ENCODE data around the gene GAST. TPM values are rescaled to one million over a fixed set of nuclear protein-coding genes. Genes with fewer than 3 reads are reported as not detected.
A peak's percentile ranks its signal among the peaks of the same experiment; 100 is the strongest.

GAST gene
- total and polyA plus RNA-seq, 2 of the 13 experiments (the other 11 are each of a cell fraction or from before 2014, with no cell fraction given) = 0.32 to 0.42 TPM

DNA sequence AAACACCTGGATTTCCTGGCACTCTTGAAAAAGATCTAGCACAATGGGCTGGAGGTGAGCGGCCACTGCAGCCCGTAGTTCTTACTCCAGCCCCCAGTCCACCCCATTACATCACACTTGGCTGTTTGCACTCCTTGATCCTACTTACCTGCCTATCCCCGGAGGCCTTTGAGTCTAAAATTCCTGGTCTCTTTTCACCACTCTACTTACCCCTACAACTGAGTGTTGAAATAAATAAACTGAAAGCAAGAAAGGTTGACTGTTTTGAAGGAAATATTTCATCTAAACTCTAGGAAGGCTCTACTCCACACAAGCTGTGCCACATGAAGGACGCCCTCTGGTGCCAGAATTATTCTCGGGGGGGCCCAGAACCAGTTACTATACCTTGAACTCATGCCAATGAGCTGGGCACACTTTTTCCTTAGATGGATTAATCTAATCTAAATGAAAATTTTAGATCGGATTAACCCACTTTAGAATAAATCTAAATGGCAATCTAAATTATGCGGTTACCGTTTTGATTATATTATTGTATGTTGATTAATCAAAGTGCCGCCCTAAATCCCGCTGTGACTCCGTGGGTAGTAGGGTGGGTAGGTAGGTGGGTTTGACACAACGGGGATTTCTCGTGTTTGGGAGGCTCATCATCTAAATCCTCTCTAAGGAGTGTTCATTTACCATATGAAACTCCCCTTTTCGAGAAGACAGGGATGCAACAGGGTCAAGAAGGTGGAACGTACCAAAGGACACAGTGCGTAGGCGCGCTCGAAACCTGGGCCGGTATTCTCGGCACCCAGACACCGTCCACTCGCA, 24.1 kb upstream of the GAST start (continued):
- no peak for TF ChIP-seq ZBTB46 (CRISPR knock-in tag; IDR thresholded peaks at IDR 0.05; ENCODE audit: borderline replicate concordance)
- TF ChIP-seq ZSCAN29 (CRISPR knock-in tag; conservative IDR thresholded peaks at IDR 0.05) = 0 out of 2 replicates have a peak, but pooled peaks have one; percentile 22
- TF ChIP-seq, protein P1, sequence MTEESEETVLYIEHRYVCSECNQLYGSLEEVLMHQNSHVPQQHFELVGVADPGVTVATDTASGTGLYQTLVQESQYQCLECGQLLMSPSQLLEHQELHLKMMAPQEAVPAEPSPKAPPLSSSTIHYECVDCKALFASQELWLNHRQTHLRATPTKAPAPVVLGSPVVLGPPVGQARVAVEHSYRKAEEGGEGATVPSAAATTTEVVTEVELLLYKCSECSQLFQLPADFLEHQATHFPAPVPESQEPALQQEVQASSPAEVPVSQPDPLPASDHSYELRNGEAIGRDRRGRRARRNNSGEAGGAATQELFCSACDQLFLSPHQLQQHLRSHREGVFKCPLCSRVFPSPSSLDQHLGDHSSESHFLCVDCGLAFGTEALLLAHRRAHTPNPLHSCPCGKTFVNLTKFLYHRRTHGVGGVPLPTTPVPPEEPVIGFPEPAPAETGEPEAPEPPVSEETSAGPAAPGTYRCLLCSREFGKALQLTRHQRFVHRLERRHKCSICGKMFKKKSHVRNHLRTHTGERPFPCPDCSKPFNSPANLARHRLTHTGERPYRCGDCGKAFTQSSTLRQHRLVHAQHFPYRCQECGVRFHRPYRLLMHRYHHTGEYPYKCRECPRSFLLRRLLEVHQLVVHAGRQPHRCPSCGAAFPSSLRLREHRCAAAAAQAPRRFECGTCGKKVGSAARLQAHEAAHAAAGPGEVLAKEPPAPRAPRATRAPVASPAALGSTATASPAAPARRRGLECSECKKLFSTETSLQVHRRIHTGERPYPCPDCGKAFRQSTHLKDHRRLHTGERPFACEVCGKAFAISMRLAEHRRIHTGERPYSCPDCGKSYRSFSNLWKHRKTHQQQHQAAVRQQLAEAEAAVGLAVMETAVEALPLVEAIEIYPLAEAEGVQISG (CRISPR knock-in tag; IDR thresholded peaks at IDR 0.05) = 0 out of 2 replicates have a peak, but pooled peaks have one; percentile 6
- TF ChIP-seq, protein P2, sequence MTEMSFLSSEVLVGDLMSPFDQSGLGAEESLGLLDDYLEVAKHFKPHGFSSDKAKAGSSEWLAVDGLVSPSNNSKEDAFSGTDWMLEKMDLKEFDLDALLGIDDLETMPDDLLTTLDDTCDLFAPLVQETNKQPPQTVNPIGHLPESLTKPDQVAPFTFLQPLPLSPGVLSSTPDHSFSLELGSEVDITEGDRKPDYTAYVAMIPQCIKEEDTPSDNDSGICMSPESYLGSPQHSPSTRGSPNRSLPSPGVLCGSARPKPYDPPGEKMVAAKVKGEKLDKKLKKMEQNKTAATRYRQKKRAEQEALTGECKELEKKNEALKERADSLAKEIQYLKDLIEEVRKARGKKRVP (CRISPR knock-in tag; IDR thresholded peaks at IDR 0.05) = peak in 1 of 2 experiments; percentile 61; a peak in 2 of 4 replicates
- TF ChIP-seq REPIN1 (CRISPR knock-in tag; IDR thresholded peaks at IDR 0.05; ENCODE audit: borderline replicate concordance, low read depth) = no peak; the same call in 1 of the 2 replicates
- TF ChIP-seq, protein P3, sequence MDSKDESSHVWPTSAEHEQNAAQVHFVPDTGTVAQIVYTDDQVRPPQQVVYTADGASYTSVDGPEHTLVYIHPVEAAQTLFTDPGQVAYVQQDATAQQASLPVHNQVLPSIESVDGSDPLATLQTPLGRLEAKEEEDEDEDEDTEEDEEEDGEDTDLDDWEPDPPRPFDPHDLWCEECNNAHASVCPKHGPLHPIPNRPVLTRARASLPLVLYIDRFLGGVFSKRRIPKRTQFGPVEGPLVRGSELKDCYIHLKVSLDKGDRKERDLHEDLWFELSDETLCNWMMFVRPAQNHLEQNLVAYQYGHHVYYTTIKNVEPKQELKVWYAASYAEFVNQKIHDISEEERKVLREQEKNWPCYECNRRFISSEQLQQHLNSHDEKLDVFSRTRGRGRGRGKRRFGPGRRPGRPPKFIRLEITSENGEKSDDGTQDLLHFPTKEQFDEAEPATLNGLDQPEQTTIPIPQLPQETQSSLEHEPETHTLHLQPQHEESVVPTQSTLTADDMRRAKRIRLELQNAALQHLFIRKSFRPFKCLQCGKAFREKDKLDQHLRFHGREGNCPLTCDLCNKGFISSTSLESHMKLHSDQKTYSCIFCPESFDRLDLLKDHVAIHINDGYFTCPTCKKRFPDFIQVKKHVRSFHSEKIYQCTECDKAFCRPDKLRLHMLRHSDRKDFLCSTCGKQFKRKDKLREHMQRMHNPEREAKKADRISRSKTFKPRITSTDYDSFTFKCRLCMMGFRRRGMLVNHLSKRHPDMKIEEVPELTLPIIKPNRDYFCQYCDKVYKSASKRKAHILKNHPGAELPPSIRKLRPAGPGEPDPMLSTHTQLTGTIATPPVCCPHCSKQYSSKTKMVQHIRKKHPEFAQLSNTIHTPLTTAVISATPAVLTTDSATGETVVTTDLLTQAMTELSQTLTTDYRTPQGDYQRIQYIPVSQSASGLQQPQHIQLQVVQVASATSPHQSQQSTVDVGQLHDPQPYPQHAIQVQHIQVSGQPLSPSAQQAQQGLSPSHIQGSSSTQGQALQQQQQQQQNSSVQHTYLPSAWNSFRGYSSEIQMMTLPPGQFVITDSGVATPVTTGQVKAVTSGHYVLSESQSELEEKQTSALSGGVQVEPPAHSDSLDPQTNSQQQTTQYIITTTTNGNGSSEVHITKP (CRISPR knock-in tag; IDR thresholded peaks at IDR 0.05; ENCODE audit: low read depth) = peak; percentile 98
- TF ChIP-seq TARDBP (CRISPR knock-in tag; IDR thresholded peaks at IDR 0.05) = peak; percentile 20; the same call in 1 of the 2 replicates
- TF ChIP-seq ZNF615 (CRISPR knock-in tag; IDR thresholded peaks at IDR 0.05; ENCODE audit: borderline replicate concordance) = 0 out of 2 replicates have a peak, but pooled peaks have one; percentile 66
- TF ChIP-seq LCORL (IDR thresholded peaks at IDR 0.05) = 0 out of 2 replicates have a peak, but pooled peaks have one; percentile 22
- no peak for TF ChIP-seq LCORL (CRISPR knock-in tag; IDR thresholded peaks at IDR 0.05)
- TF ChIP-seq ZNF234 (CRISPR knock-in tag; conservative IDR thresholded peaks at IDR 0.05) = no peak
- 0 out of 2 replicates have a peak, but pooled peaks have one; percentile 6 for TF ChIP-seq PPARG (CRISPR knock-in tag; conservative IDR thresholded peaks at IDR 0.05)

Measured in HepG2 (cell line).